GM18861 (cell line): Measurements from ENCODE around the gene DSG1.
"Not testable (repeated sequence)": the region's sequence is repeated elsewhere in the genome, so short reads cannot be mapped to it uniquely, and the experiment has no call there.

Source experiments
- ATAC-seq: cut with Tn5 transposase; IDR thresholded peaks from one replicate; pipeline ENCODE4 v1.9.1; 2021; ENCODE audit not compliant: unreplicated experiment

The DSG1 gene

DNA sequence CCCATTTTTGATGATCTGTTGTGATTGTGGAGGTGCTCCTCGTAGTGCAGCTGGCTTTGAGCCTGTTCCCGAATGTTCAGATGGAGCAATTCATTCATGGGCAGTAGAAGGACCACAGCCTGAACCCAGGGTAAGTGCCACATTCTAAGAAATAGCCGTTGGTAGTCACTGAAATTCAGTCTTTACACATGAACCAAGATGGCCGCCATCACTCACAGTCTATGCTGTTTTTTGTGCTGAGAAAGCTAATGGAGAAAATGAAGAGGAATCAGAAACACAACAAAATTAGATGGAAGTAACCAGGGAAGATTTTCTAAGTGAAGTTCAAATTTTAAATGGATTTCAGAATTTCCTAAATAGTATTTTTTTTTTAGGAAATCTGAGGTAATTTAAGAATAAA, 25.5 kb downstream of the DSG1 start:
- no peak for ATAC-seq

DNA sequence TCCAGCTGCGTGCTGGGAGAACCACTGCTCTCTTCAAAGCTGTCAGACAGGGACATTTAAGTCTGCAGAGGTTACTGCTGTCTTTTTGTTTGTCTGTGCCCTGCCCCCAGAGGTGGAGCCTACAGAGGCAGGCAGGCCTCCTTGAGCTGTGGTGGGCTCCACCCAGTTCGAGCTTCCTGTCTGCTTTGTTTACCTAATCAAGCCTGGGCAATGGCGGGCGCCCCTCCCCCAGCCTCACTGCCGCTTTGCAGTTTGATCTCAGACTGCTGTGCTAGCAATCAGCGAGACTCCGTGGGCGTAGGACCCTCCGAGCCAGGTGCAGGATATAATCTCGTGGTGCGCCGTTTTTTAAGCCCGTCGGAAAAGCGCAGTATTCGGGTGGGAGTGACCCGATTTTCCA, 35.4 kb downstream of the DSG1 start:
- not testable (repeated sequence) for ATAC-seq

DNA sequence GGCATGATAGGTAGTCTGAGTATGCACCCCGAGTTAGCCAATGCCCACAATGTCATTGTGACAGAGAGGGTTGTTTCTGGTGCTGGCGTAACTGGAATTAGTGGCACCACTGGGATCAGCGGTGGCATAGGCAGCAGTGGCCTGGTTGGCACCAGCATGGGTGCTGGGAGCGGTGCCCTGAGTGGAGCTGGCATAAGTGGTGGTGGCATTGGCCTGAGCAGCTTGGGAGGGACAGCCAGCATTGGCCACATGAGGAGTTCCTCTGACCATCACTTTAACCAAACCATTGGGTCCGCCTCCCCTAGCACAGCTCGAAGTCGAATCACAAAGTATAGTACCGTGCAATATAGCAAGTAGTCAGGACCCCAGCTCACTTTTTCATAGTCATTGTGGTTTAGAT, 37.0 kb downstream of the DSG1 start:
- ATAC-seq = no peak

DNA sequence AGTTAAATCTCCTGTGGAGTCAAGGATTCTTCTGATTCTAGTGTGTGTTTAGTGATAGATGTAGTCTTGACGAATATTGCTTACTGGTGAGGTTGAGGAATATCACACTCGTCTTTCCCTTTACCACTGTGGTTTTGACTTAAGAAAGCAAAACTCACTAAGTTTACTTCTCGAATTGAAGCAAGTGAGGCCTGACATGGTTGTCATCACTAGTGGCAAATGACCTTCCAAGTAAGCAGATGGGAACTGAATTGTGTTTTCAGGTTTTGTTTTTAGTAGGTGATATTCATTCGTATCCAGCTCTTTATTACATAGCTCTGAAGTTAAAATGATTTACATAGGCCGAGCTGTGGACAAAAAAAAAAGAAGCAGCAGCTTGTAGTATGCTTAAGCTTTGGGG, 38.1 kb downstream of the DSG1 start:
- no peak for ATAC-seq

DNA sequence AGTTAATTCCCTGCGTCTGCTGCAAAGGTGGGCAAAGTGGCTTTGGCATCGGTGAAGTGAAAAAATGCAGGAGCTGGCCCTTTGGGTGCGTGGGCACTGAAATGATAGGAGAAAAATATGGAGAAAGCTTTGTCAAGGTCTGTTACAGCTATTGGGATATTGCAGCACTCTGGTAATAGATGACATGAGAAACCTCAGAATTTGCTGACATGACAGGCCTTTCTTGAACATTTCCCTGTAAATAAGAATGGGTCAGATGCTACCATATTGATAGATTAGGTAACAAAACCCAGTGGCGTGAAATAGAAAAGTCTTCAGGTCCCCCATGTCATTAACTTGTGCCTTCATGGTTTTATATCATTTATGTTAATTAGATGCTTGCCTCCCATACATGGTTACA, 46.2 kb downstream of the DSG1 start:
- no peak for ATAC-seq

DNA sequence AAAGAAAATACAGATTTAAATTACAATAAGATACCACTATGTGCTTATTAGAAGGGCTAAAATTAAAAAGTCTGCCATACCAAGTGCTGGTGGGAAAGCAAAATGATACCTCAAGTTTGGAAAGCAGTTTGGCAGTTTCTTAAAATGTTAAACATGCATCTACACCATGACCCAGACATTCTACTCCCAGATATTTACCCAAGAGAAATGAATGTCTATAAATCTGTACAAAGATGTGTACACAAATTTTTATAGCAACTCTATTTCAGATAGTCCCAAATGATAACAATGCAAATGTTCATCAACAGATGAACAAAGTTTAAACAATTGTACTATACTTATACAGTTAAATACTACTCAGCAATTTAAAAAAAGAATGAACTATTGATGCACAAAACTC, 51.5 kb downstream of the DSG1 start:
- ATAC-seq = no peak

DNA sequence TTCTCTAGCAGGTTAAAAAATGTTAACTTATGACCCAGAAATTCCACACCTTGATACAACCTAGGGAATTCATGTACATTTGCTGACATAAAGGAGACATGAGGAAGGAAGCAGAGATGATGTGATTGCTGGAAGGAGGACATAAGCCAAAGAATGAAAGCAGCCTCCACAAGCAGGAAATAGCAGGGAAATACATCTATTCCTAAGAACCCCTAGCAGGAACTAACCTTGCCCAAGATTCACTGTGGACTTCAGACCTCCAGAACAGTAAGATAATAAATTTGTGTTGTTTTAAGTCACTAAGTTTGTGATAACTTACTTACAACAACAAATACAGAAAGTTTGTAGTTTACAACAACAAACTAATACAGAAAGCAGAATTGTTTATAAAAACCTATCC, 54.0 kb downstream of the DSG1 start:
- ATAC-seq = no peak

DNA sequence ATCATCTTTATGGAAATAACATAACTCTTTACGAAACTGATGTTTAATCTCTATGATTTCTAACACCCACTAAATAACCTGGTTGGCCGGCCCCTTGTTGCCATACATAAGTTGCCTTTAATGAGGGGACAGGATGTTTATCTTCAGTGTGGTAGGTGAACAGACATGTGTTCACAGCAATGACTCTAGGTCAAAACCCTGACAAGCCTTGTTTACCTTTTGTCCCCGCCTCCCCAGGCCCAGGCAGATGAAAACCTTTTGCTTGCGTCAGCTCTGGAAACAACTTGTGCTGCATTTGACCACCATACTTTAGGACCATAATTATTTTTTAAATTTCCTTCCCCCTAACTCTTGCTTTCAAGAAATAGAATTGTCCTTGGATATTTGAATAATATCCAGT, 55.7 kb downstream of the DSG1 start:
- ATAC-seq = no peak

DNA sequence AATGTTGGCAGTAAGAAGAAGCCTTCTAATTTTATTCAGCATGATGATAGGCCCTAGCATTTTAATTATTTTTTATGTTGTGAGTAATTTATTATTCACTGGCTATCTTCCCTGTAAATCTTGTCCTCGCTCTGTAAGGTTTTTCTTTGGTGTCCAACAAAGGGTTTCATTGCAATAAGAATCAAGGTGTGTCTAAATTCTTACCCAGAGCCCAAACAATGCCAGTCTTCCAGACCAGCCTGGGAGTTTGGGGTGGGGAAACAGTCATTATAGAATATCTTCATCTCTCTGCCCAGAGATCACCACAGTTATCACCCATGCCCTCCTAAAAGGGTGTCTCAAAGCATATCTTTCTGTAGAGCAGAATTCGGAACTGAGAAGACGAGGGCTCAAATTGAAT, 58.5 kb downstream of the DSG1 start, which contains the start of gene DSG4:
Gene DSG4, plus strand, starts transcription at position 301 of the 400 bp plus-strand sequence. CDS start 135 bp downstream, outside the sequence.
- no peak for ATAC-seq

DNA sequence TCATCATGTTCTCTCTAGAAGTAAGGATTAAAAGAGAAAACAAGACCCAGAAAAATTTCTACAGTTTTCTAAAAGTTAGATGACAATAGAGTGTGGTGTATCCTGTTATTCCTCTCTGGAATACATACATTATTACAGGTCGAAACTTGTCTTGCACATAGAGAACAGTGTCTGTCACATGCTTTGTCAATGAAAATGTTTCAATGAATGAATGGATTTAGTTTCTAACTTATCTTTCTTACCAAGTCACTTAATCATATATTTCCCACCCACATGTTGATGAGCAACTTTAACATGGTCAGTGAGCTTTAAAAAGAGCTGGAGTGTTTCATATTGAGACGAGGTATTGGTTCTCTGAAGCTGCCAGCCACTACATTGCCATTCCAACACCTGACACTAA, 63.0 kb downstream of the DSG1 start:
- no peak for ATAC-seq

DNA sequence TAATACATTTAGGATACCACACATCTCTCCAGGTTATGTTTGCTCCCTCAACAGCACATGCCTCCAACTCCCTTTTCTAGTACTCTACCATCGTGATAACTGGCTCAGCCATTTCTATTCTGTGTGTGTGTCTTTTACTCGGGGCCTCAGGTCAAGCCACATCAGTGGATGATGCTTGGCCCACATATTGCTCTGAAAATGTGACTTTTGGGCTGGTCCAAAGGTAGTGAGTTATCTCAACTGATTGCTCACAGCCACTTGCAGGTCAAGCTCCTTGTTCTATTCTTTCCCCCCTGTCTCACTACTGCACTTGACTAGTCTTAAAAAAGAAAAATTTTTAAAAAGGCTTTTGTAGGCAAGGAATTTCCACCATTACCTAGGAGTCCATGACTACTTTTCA, 64.1 kb downstream of the DSG1 start:
- ATAC-seq = no peak

DNA sequence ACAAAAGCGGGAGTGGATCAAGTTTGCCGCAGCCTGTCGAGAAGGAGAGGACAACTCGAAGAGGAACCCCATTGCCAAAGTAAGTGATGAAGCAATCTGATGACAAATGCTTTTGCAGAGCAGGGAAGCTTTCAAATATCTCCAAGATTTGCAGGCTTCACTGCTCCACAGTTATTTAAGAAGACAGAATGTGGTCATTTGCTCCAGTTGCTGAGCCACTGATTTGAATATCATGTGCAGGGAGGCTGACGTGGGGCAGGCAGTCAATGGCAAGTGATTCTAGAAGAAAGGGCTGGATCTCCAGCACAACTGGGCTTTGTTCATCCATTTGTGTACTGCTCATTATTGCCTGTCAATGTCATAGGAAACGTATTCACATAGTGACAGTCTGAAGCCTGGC, 68.8 kb downstream of the DSG1 start:
- no peak for ATAC-seq

DNA sequence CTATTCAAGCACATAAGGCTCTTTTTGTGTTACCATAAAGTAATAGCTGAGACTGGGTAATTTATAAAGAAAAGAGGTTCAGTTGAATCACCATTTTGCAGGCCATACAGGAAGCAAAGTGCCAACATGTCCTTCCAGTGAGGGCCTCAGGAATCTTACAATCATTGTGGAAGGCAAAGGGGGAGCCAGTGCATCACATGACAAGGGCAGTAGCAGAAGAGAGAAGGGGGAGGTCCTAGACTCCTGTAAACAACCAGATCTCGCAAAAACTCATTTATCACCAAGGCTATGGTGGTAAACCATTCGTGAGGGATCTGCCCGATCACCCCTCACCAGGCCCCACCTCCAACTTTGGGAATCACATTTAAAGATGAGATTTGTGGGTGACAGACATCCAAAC, 75.3 kb downstream of the DSG1 start:
- ATAC-seq = no peak

DNA sequence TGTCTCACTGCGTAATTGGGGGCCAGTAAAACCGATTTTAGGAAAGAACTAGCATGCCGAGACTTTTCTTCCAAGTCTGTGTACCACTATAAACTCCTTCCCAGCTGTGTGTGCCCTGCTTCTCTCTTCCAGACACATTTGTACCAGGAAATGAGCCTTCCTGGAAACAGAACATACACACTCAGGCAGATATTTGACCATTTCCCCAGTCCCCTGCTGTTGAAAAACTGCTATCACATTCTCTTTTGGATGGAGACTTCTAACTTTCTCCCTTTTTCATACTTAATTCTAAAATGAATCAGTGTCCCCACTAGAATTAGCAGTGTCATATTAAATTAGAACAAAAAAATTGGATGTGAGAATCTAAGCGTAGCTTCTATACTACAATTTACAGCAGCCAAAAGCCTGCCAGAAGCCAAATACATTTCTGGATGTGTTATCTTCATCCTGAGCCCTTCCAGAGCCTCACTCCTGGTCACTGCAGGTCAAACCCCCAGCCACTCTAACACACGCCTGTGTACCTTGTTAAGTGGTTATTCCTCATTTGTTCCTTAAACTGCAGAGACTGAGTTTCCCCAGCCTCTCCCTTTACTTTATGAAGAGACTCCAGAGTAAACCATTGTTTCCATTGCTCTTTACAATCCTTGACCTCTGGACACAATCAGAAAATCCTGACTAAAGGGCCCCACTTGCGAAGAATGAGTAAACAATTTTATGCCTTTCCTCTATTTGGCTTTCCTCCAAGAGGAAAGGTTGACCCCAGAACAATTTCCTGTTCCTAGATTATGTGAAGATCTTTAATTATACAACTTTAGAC, 79.0 kb downstream of the DSG1 start:
- ATAC-seq = no peak

DNA sequence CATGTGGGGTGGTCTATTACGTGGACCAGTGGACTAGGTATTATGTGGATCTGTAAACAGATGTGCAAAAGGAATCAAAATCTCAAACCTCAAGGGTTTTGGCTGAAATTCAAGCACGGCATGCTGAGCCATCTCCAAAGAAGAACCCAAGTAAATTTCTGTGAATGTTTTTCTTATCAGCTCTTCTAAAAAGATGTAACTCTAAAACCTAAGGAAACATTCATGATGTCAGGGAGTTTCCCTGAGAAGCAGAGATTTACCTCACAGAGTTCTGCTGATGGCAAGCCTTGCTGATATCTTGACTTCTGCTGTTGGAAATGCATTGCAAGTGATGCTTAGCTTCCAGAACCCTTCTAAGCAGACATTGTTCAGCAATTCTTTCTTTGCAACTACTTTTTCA, 80.2 kb downstream of the DSG1 start:
- no peak for ATAC-seq

DNA sequence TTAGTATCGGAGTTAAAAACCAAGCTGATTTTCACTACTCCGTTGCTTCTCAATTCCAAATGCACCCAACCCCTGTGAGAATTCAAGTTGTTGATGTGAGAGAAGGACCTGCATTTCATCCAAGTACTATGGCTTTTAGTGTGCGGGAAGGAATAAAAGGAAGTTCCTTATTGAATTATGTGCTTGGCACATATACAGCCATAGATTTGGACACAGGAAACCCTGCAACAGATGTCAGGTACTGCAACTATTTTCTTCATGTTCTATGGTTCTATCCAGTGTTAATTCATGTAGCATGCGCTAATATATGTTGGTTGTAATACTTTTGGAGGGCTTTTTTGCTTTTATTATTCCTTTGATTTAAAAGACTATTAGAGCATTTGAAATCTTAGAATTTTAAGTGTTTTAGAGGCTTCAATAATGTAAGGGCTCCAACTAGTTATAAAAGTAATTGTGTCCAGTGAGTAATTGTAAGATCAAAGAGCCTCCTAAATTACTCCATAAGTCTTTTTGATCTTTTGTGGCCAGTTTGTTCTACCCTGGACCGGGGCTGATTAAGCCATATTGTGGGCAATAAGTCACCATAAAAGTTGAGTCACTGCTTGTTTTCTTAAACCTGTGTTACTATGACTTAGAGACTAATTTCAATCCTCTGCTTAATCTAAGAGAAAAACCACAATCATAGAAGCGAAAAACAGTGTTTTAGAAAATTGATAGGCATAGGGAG, 81.5 kb downstream of the DSG1 start:
- ATAC-seq = no peak

DNA sequence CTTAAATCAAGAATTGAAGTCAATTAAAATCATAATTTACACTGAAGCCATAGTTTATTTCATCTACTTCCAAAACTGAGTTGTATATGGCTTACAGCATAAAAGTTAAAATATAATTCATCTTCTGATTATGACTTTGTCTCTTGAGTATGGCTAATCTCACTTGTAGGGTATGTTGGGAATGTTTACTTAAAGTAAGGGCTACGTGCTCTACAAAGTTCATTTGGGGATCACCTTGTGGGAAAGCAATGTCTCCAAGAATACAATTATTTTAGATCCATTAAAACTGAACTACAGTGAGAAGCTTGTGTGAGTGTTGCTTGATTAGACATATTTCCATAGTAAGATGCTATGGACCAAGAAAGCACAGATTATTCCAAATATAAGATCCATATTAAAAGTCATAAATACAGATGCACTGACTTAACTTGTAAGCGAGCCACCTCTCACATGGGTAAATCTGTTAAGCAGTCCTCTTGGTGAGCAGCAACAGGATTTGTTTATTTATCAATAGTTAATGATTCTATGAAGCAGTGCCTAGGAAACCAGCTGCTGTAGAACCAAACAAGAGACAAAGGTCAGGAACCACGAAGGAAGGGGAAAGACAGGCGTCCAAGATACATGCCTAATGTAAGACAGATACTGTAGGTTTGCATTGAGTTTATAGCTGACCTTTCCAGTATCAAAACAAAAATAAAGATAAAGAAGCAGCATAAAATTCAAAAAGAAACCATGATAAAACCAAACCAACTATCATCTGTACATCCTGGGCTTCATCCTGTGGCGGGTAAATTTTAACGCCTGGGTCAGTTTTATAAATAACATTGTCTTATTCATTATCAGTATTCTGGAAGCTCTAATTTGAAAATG, 83.4 kb downstream of the DSG1 start:
- ATAC-seq = no peak

DNA sequence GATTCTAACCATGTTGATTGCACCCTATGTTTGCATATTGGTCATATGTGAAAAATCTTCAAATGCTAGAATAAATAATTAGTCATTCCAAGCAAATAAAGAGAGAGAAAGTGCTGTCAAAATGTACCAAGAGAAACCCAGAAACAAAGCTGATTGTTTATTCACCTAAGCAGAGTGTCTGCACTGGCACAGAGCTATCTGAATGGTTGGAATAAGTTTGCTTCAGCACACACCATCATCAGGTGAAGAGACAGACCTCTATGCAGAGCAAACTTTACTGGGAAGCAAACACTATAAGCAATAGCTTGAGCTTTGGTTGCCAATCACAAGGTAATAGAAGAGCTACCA, 84.0 kb downstream of the DSG1 start:
- ATAC-seq = no peak

DNA sequence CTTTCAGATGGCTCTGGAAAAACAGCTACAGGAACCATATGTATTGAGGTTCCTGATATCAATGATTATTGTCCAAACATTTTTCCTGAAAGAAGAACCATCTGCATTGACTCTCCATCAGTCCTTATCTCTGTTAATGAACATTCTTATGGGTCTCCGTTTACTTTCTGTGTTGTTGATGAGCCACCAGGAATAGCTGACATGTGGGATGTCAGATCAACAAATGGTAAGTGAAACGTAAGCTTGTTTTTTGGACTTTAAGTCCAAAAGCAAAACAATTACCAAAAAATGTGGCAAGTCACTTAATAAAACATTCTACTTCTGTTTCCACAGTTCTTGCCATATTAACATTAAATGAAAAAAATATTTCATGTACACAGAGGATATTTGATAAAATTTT, 85.4 kb downstream of the DSG1 start:
- no peak for ATAC-seq
